Activated CD8-positive, alpha-beta memory T cell treated with anti-CD3 and anti-CD28 coated beads for 48 hours (primary cell): ENCODE results near the gene GAD2.
"Not testable (repeated sequence)": the region's sequence is repeated elsewhere in the genome, so short reads cannot be mapped to it uniquely, and the experiment has no call there.

Experiments used
- DNase-seq, 3 experiments: peaks; one replicate each; pipeline ENCODE4 v3.0.0-alpha.2; 2020; ENCODE audit warnings: low read depth in 2 of 3, low spot score in 2 of 3

The GAD2 gene

GRCh38 chr10:26314265-26315013 is 97.9 kb downstream of the GAD2 start:
- no peak for DNase-seq

- DNase-seq = no peak
Measured at GRCh38 chr10:26318672-26319071, 102.1 kb downstream of the GAD2 start.

- no peak for DNase-seq
Measured at GRCh38 chr10:26323219-26323618, 106.6 kb downstream of the GAD2 start.

DNA sequence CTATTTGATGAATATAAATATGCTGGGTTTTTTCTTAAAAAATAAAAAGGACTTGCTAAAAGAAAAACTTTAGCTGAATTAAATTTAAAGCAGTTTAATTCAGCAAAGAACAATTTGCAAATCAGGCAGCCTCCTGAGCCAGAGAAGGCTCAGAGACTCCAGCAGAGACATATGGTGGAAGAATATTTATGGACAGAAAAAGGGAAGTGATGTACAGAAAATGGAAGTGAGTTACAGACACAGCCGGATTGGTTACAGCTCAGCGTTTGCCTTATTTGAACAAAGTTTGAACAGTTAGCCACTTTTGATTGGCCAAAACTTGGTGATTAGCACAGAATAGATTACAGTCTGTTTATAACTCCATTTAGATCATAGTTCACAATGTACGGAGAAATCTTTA is 110.3 kb downstream of the GAD2 start:
- DNase-seq = no peak

DNA sequence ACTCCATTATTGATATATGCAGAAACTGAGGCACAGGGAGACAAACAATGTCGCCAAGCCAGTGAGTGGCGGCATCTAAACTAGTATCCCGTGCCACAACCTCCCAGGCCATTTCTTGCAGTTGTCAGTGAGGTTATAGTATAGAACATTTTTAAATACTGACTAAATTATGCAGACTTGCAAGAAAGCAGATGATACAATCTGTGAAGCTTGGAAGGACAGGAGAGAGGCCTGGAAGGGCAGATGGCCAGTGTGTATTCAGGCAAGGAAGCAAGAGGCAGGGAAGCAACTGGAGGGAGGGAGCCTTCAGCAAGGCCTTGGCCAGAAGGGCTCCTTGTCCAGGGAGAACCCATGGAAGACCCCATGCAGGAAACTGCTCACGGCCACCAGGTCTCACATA is 111.2 kb downstream of the GAD2 start:
- DNase-seq = no peak

DNA sequence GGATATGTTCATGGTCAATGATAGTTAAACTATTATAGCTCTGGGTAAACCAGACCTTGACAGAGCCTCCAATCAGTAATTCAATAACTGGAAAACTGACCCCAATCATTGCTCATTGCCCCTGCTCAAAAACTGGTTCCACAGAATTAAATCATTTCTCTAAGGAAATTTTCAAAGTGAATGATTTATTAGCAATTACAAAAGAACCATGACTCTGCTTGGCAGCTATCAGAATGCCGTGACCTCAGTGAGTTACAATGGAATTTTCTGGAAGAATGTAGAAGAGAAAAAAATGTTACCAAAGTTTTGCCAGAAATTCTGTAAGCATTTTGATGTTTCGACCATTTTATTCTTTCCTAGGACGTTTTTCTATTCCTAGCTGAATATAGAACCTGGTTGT is 114.8 kb downstream of the GAD2 start:
- DNase-seq = no peak

DNA sequence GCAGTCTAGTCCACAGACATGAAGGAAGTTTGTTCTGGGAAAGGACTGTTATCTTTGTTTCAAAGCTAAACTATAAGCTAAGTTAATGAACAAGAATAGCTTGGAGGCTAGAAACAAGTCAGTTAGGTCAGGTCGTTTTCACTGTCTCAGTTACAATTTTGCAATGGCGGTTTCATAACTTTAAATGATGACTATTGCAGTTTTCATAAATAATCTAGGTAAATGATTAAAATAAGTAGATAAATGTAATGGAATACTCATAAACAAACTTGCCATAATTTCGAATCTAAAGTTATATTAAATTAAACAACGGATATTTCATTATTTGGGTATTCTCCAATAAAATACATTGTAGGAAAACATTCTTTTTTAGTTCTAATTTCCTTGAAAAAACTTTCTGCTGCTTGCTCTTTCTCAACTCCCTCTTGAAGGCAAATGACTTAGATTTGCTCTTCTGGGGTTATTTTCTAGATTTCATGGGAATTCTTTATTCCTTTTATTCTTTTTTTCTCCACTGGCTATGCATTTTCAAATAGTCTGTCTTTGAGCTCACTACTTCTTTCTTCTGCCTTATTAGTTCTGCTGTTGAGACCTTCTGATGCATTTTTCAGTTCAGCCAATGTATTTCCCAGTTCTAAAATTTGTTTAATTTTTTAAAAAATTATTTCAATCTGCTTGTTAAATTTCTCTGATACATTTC is 117.8 kb downstream of the GAD2 start:
- DNase-seq = no peak

DNA sequence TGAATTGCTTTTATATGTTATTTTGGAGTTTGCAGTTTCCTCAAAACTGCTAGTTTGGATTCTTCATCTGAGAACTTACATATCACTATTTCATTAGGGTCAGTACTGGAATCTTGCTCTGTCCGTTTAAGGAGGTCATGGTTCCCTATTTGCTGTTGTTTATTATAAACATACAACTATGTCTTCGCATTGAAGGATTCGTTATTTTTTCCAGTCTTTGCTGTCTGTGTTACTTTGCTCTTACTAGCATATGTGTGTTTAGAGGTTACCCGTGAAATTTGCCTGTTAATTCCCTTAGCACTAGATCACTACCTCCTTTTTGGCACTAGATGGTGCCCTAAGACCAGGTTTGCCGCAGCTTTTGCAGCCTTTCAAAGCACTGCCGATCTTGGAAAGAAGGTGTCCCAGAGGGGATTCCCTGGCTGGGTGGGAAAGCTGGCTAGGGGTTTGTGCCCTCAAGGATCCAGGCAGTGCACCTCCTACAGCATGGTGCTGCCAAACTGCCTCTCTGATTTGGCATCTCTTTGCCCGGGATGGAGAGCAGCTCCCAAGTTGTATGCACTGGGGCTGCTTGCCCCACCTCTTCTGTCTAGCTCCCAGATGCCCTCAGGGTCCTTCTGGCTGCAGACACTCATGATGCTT is 118.5 kb downstream of the GAD2 start:
- DNase-seq = peak; percentile 17 to 40 (median 27)

DNA sequence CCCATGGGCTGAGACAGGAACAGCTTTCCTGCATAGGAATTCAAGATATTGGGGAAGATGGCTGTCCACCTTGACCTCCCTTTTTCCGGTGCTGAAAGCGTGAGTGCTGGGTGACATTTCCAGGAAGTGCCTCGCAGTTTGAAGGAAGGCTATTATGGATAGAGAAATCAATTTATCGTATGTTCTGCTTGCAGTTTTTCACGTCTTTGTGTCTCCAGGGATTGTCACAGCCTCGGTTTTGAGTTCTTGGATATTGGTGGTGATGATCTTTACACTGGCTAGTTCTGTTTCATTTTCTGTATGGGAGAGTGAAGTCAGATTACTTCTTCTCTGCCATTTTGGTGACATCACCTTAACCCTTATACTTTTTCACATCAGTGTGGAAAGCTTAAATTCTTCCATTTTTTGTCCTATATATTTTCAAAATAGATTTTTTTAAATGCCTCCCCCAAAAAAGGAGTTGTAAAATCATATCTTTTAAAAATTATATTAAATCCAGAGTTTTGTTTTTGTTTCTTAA is 119.1 kb downstream of the GAD2 start:
- no peak for DNase-seq

DNA sequence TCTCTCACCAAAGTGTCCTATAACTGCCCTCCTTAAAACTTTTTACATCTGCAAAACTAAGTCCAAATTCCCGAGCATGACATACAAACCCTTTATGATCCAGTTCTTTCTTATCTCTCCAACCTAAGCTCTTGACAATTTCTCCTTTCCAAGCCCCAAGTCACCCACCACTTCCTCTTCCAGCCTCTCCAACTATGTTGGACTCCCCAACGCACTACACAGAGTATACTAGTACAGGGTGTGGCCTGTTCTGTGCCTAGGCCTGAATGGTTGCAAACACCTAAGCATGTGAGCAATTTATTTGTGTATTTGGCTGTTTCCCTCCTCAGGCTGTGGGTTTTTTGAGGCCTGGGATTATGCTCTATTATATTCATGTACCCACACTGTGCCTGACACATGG is 120.4 kb downstream of the GAD2 start:
- DNase-seq = no peak

DNA sequence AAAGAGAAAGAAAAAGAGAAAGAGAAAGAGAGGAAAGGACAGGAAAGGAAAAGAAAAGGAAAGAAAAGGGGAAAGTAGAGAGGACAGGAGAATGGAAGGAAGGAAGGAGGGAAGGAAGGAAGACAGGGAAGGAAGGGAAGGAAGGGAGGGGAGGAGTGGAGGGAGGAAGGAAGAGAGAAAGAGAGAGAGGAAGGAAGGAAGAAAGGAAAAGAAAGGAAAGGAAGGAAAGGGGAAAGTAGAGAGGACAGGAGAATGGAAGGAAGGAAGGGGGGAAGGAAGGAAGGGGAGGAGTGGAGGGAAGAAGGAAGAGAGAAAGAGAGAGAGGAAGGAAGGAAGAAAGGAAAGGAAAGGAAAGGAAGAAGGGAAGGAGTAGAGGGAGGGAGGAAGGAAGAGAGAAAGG is 125.1 kb downstream of the GAD2 start:
- no peak for DNase-seq

DNA sequence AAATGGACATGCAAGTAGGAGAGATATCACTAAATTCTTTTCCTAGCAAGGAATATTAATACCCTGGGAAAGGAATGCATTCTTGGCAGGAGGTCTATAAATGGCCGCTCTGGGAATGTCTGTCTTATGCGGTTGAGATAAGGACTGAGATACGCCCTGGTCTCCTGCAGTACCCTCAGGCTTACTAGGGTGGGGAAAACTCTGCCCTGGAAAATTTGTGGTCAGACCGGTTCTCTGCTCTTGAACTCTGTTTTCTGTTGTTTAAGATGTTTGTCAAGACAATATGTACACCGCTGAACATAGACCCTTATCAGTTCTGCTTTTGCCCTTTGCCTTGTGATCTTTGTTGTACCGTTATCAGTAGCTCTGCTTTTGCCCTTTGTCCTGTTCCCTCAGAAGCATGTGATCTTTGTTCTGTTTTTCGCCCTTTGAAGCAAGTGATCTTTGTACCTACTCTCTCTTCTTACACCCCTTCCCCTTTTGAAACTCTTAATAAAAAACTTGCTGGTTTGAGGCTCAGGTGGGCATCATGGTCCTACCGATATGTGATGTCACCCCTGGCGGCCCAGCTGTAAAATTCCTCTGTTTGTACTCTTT is 132.3 kb downstream of the GAD2 start:
- not testable (repeated sequence) for DNase-seq
